Suprapubic skin (tissue), 4 donors: ENCODE data around the gene SLC25A22. TPM values are rescaled to one million over a fixed set of nuclear protein-coding genes. Genes with fewer than 3 reads are reported as not detected.

Source experiments
- DNase-seq, 2 donors: peaks; one replicate each; pipeline ENCODE4 v3.0.0-alpha.2; 2019; ENCODE audit warnings: low spot score in 2 of 2
- H3K27ac ChIP-seq: fragments of 200-600 bp; sonication (generic); one replicate; pipeline ENCODE4 v1.5.1; 2019
- H3K27me3 ChIP-seq: fragments of 200-600 bp; sonication (generic); one replicate; pipeline ENCODE4 v1.5.1; 2019
- H3K36me3 ChIP-seq: fragments of 200-600 bp; sonication (generic); one replicate; pipeline ENCODE4 v1.5.1; 2019
- H3K4me1 ChIP-seq: fragments of 200-600 bp; sonication (generic); one replicate; pipeline ENCODE4 v1.5.1; 2019
- H3K4me3 ChIP-seq: fragments of 200-600 bp; sonication (generic); one replicate; pipeline ENCODE4 v1.5.1; 2019; ENCODE audit warnings: mild to moderate bottlenecking
- H3K9me3 ChIP-seq: fragments of 200-600 bp; sonication (generic); one replicate; pipeline ENCODE4 v1.5.1; 2019
- CTCF ChIP-seq, 2 donors: fragments of 200-600 bp in 1 of 2; fragments of 450-650 bp in 1 of 2; sonication (generic) in 1 of 2; IDR thresholded peaks; one replicate each; pipeline ENCODE4 v1.5.1; 2016 to 2019; ENCODE audit warnings: antibody characterized with exemption in 2 of 2, mild to moderate bottlenecking in 1 of 2, moderate library complexity in 1 of 2
- EP300 ChIP-seq: sonication (generic); formaldehyde crosslinking; IDR thresholded peaks from one replicate; pipeline ENCODE4 v1.6.1; 2017; ENCODE audit warnings: antibody characterized with exemption
- POLR2A ChIP-seq, 2 donors: fragments of 450-650 bp; IDR thresholded peaks; one replicate each; pipeline ENCODE4 v1.6.1; 2017; ENCODE audit warnings: antibody characterized with exemption in 2 of 2, mild to moderate bottlenecking in 2 of 2, moderate library complexity in 2 of 2
- POLR2AphosphoS5 ChIP-seq, 3 donors: sonication (generic); formaldehyde crosslinking; IDR thresholded peaks; one replicate each; pipeline ENCODE4 v1.6.1; 2017; ENCODE audit warnings: antibody characterized with exemption in 3 of 3
- WGBS: methylation state at CpG from one replicate; pipeline ENCODE4 v1.1.5; 2018; 5-methylcytosine and 5-hydroxymethylcytosine counted together
- total RNA-seq, 4 donors: library from RNA; depleted of rRNA; stranded (reverse); fragments of >200 nt; gene quantifications; one replicate each; pipeline ENCODE4 v1.1.0, GENCODE V29; 2016

SLC25A22 gene
- total RNA-seq, 4 donors from 2014 or later: 11.2 to 14.7 (median 13.7) TPM

GRCh38 chr11:774873-775592, 23.0 kb downstream of the SLC25A22 start:
- Histone ChIP-seq H3K36me3 (peaks cover 41% of the 10 kb centered on the region), H3K4me3 (no peak overlapping the region), H3K4me1 (peaks cover 39% of the 10 kb centered on the region), H3K27me3 (no peaks in the 10 kb centered on the region), H3K27ac (no peak overlapping the region), H3K9me3 (no peaks in the 10 kb centered on the region)
- 80% methylated on average over 7 of the region's 20 CpGs for WGBS
- no peak for TF ChIP-seq CTCF (IDR thresholded peaks at IDR 0.05)
- TF ChIP-seq EP300: no peak
- TF ChIP-seq POLR2AphosphoS5 (IDR thresholded peaks at IDR 0.05): no peak
- no peak for TF ChIP-seq POLR2A (IDR thresholded peaks at IDR 0.05)
- peak in 1 of 2 donors; percentile 60 for DNase-seq

GRCh38 chr11:773830-774229, 24.3 kb downstream of the SLC25A22 start:
- Histone ChIP-seq H3K4me3 (no peak overlapping the region), H3K4me1 (peaks cover 34% of the 10 kb centered on the region), H3K36me3 (peaks cover 45% of the 10 kb centered on the region), H3K27ac (no peak overlapping the region), H3K9me3 (no peaks in the 10 kb centered on the region), H3K27me3 (no peaks in the 10 kb centered on the region)
- TF ChIP-seq POLR2A (IDR thresholded peaks at IDR 0.05): no peak
- TF ChIP-seq CTCF (IDR thresholded peaks at IDR 0.05): no peak
- no peak for TF ChIP-seq EP300
- TF ChIP-seq POLR2AphosphoS5 (IDR thresholded peaks at IDR 0.05): no peak
- 90% methylated on average over 2 of the region's 9 CpGs for WGBS
- DNase-seq: no peak

- Histone ChIP-seq H3K36me3 (peaks cover 45% of the 10 kb centered on the region), H3K4me3 (no peak overlapping the region), H3K27me3 (no peaks in the 10 kb centered on the region), H3K27ac (peak overlapping the region; percentile 8), H3K4me1 (peaks cover 30% of the 10 kb centered on the region), H3K9me3 (no peaks in the 10 kb centered on the region)
- WGBS: 90% methylated on average over 2 of the region's 5 CpGs
- TF ChIP-seq CTCF (IDR thresholded peaks at IDR 0.05) (no peak), EP300 (no peak), POLR2AphosphoS5 (IDR thresholded peaks at IDR 0.05) (no peak), POLR2A (IDR thresholded peaks at IDR 0.05) (no peak)
- DNase-seq: peak in 1 of 2 donors; percentile 64
Measured at GRCh38 chr11:773425-773824, 24.7 kb downstream of the SLC25A22 start.

- Histone ChIP-seq H3K4me1 (peaks cover 24% of the 10 kb centered on the region), H3K27ac (peak overlapping the region; percentile 22), H3K9me3 (no peaks in the 10 kb centered on the region), H3K36me3 (peaks cover 45% of the 10 kb centered on the region), H3K27me3 (no peaks in the 10 kb centered on the region), H3K4me3 (no peak overlapping the region)
- peak in 1 of 2 donors; percentile 62 for DNase-seq
- TF ChIP-seq EP300: no peak
- TF ChIP-seq POLR2AphosphoS5 (IDR thresholded peaks at IDR 0.05): no peak
- no peak for TF ChIP-seq POLR2A (IDR thresholded peaks at IDR 0.05)
- TF ChIP-seq CTCF (IDR thresholded peaks at IDR 0.05): no peak
- WGBS: 76% methylated on average over 5 of the region's 34 CpGs
Measured at GRCh38 chr11:772429-773390, 25.4 kb downstream of the SLC25A22 start.
